ENCODE results near the gene NF1. TPM values are rescaled to one million over a fixed set of nuclear protein-coding genes. Genes with fewer than 3 reads are reported as not detected.
"Not testable (repeated sequence)": the region's sequence is repeated elsewhere in the genome, so short reads cannot be mapped to it uniquely, and the experiment has no call there.

NF1 gene
- total RNA-seq, 4 donors from 2014 or later, result 40.9 to 158 (median 113) TPM

DNA sequence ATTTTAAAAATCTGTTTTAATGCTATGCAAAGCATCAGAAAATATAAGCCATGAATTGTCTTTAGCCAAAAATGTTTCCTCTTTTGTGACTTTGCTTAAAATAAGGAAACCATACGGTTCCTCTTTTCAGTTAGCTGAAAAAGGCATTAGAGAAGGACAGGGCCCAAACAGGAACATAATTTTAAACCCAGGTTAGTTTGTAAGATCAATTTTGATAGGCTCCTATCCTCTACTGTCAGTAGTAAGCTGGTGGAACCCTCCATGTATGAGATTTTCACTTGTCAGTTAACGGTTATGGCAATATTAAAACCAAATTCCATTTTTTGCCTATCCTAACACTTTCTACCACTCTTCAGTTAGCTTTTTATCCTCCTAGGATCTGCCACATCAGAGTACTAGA lies 214.8 kb downstream of the NF1 start:
- TF ChIP-seq, protein P1, sequence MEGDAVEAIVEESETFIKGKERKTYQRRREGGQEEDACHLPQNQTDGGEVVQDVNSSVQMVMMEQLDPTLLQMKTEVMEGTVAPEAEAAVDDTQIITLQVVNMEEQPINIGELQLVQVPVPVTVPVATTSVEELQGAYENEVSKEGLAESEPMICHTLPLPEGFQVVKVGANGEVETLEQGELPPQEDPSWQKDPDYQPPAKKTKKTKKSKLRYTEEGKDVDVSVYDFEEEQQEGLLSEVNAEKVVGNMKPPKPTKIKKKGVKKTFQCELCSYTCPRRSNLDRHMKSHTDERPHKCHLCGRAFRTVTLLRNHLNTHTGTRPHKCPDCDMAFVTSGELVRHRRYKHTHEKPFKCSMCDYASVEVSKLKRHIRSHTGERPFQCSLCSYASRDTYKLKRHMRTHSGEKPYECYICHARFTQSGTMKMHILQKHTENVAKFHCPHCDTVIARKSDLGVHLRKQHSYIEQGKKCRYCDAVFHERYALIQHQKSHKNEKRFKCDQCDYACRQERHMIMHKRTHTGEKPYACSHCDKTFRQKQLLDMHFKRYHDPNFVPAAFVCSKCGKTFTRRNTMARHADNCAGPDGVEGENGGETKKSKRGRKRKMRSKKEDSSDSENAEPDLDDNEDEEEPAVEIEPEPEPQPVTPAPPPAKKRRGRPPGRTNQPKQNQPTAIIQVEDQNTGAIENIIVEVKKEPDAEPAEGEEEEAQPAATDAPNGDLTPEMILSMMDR (IDR thresholded peaks at IDR 0.05), result no peak
- no peak for TF ChIP-seq POLR2A (IDR thresholded peaks at IDR 0.05)

DNA sequence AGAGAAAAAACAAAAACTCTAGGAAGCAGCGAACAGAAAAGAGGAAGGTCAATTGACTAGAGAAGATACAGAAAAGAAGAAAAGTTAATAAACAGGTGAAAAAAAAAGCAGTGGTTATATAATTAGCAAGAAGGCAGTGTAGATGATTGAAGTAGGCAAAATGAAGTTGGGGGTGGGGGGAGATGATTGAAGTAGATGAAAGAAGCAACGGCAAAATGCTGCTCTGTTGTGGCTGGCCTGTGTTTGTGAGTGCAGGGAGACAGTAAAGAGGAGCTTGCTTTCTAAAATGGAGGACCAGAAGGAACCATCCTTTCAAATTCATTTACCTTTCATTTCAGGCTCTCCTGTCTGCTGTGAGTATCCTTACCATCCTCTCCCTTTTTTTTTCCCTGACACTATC lies 215.5 kb downstream of the NF1 start:
- Histone ChIP-seq H3K36me3 (no peaks in the 10 kb centered on the region), H3K4me3 (no peak overlapping the region), H3K27ac (no peak overlapping the region), H3K9me3 (no peaks in the 10 kb centered on the region), H3K4me1 (no peaks in the 10 kb centered on the region), H3K27me3 (no peaks in the 10 kb centered on the region)
- no peak for DNase-seq
- TF ChIP-seq, protein P1 (IDR thresholded peaks at IDR 0.05), result no peak
- no peak for TF ChIP-seq POLR2A (IDR thresholded peaks at IDR 0.05)
- intact Hi-C loops (cut with DNase I; ENCODE audit: low total_unique reads), result no loop called here

More for the DNA sequence above, 214.8 kb downstream of the NF1 start:
- Histone ChIP-seq H3K27me3 (no peaks in the 10 kb centered on the region), H3K9me3 (no peaks in the 10 kb centered on the region), H3K4me1 (no peaks in the 10 kb centered on the region), H3K27ac (no peak overlapping the region), H3K4me3 (no peak overlapping the region), H3K36me3 (no peaks in the 10 kb centered on the region)
- DNase-seq, result no peak
- intact Hi-C loops (cut with DNase I; ENCODE audit: low total_unique reads), result no loop called here

DNA sequence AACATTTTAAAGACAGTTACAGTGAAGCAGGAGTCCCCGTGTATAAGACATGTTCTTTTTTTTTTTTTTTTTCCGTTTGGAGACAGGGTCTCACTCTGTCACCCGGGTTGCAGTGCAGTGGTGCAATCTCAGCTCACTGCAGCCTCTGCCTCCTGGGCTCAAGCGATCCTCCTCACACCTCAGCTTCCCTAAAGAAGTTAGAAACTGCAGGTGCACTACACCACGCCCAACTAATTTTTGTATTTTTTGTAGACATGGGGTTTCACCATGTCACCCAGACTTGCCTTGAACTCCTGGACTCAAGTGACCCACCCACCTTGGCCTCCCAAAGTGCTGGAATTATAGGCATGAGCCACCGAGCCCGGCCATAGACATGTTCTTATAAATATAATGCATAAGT lies 216.1 kb downstream of the NF1 start:
- Histone ChIP-seq H3K27me3 (no peaks in the 10 kb centered on the region), H3K27ac (no peak overlapping the region), H3K4me3 (no peak overlapping the region), H3K36me3 (no peaks in the 10 kb centered on the region), H3K4me1 (no peaks in the 10 kb centered on the region), H3K9me3 (no peaks in the 10 kb centered on the region)
- intact Hi-C loops (cut with DNase I; ENCODE audit: low total_unique reads), result no loop called here
- DNase-seq, result no peak
- no peak for TF ChIP-seq POLR2A (IDR thresholded peaks at IDR 0.05)
- TF ChIP-seq, protein P1 (IDR thresholded peaks at IDR 0.05), result no peak

DNA sequence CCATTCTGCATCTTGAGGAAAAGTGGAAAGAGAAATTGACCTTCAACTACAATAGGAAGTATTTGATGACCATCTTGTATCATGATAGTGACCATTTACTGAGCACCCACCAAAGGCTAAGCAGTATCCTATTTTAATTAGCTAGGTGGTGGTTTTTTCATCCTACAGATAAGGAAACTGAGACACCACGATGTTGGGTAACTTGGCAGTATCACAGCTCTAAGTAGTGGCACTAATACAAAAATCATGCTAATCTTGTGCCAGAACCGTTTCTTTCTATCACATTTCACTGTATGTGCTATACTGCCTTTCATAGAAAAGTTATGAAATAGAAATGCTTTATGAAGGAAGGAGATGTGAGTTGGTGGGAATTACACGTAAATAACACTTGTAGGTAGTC lies 216.7 kb downstream of the NF1 start:
- H3K9me3 ChIP-seq, result no peaks in the 10 kb centered on the region
- intact Hi-C loops (cut with DNase I; ENCODE audit: low total_unique reads), result no loop called here
- H3K27me3 ChIP-seq, result no peaks in the 10 kb centered on the region
- no peak overlapping the region for H3K4me3 ChIP-seq
- H3K36me3 ChIP-seq, result no peaks in the 10 kb centered on the region
- no peak for DNase-seq
- H3K4me1 ChIP-seq, result no peaks in the 10 kb centered on the region
- no peak for TF ChIP-seq POLR2A (IDR thresholded peaks at IDR 0.05)
- TF ChIP-seq, protein P1 (IDR thresholded peaks at IDR 0.05), result no peak
- H3K27ac ChIP-seq, result no peak overlapping the region

DNA sequence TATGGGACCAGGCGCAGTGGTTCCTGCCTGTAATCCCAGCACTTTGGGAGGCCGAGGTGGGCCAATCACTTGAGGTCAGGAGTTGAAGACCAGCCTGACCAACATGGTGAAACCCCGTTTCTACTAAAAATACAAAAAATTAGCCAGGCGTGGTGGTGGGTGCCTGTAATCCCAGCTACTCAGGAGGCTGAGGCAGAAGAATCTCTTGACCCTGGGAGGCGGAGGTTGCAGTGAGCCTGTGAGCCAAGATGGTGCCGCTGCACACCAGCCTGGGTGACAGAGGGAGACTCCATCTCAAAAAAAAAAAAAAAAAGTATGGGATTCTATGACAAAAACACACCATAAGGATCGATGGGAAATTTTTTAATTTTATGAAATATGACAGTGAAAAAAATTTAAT lies 217.4 kb downstream of the NF1 start:
- H3K4me1 ChIP-seq; H3K36me3 ChIP-seq; H3K9me3 ChIP-seq; intact Hi-C loops (cut with DNase I; ENCODE audit: low total_unique reads); H3K27ac ChIP-seq; DNase-seq; H3K27me3 ChIP-seq; H3K4me3 ChIP-seq: not testable (repeated sequence)
